NCI-H1417 treated with DMSO at 0.1 percent for 48 hours (cell line): Measurements from ENCODE around the gene NKX2-3.

ENCODE experiments used
- DNase-seq: peaks from one replicate; lab custom pipeline; 2025; lab: John Stamatoyannopoulos, UW

The NKX2-3 gene

DNA sequence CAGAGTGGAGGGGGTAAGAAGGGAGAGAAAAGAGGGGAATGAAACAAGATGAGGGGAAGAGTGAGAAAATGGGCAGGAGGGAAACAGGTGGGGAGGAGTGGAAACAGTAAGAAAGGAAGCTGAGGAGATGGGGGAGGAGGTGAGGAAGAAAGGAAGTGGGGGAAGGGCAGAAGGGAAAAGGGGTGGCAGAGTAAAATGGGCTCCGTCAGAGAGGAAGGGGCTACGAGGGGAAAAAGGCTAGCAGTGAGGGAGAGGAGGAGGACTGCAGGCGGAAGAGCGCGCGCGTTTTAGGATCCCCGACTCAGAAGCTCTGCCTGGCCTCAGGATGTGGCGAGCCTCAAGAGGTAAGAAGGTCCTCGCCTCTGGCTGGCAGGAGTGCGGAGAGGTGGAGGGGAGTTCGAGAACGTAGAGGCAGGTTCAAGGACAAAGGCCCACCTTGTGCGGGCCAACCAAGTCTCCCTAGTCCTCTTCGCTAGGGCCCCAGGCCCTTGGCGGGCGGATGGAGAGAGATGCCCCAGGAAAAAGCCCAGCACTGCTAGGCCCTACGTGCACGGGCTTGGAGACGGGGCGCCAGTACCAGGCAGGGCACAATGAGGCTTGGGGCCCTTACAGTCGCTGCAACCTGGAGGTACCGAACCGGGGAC is 5.8 kb upstream of the NKX2-3 start:
- no peak for DNase-seq

DNA sequence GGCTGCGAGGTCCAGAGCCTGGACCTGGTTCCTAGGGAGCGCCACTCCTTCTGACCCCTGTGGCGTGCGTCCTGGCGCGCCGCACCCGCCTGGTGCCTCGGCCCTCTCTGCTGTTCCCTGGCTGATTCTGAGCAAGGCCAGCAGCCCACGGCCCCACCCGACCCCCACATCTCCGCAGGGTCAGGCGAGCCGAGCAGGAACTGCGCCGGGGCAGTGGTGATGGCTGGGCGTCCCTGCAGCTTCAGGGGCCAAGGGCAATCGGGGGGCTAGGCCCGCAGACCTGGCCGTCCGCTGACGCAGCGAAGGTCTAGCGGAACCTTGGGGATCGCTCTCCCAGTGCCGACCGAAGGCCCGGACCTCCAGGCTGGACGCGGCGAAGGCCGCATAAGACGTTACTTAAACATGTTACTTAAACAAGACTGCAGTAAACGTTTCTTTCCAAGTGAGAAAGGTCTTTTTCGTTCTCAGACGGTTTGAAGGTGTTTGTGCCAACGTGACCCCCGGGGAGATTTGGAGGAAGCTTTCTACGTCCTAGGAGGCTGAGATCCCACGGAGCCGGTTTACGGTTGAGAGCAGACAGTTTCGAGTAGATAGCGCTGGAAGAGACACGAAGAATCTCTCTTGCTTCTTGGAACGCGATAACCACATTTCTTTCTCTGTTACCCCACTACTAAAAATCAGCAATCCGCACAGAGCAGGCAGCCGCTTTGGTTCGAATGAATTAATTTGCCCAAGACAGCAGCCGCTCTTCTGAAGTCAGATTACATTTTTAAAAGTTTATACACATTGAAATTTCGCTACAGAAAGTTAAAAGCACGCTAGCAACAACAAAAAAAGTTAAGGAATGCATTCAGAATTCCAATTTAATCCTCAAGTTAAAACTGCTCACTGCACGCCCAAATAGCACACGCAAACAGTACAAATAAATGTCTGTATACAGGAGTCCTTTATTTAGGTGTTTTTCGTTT is 4.9 kb upstream of the NKX2-3 start:
- no peak for DNase-seq

DNA sequence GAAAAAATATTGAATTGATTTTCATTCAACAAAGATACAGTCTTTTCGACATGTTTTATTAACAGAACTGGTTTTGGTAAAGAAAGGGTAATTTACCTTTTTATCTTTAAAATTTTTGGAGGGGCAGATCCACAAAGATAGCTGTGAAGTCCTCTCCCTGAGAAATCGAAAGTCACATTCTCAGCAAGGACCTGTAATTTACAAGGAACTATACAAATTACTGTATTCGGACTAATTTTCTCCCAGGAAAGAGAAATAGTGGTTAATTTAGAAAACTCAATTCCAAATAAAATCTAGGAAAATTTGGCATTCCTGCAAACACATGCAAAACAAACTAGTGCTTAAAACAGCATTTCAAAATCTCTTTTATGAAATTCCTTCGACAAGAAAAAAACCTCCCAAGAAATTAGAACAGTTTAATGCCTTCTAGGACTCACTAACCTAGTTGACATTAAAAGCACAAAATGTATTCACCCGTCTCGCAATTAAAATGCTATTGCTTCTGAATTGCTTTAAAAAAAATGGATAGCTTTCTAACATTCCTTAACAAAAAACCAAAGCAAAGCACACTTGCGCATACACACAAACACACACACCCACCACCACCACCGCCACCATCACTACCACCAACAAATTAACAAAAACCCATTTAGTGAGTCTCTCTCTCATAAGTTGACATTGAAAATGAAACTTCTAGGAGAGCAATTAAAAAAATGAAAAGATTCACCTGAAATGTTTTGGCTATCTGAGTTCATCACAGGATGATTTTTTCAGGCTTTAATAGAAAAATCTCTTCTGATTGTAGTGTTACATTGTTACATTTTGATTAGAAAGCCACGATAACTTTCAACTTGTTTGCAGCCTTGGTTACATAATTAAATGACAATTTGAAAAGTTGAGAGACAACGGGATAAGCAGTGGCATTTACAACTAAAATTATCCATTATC is 4.0 kb upstream of the NKX2-3 start:
- DNase-seq, result no peak

DNA sequence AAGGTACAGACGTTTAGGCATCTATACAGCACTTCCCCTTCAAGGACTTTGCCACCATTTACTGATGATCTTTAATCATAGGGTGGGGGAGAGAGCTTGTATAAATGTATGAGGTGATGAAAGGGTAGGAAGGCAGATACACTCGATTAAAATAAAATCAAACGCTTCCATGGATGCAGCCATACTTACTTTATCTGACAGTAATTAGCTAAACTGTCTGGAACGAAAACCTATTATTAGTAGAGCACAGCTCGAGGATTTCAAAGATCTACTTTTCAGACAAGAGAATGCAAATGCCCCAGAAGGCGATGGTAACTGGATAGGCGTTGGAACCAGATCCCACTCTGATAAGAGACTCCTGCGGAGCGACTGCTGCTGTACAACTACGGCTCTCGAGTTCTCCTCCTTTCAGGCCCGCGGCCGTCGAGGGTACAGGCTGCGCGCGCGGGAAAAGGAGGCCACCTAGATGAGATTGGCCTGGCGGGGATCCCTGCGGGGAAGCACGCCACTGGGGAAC is 3.1 kb upstream of the NKX2-3 start:
- DNase-seq, result no peak

DNA sequence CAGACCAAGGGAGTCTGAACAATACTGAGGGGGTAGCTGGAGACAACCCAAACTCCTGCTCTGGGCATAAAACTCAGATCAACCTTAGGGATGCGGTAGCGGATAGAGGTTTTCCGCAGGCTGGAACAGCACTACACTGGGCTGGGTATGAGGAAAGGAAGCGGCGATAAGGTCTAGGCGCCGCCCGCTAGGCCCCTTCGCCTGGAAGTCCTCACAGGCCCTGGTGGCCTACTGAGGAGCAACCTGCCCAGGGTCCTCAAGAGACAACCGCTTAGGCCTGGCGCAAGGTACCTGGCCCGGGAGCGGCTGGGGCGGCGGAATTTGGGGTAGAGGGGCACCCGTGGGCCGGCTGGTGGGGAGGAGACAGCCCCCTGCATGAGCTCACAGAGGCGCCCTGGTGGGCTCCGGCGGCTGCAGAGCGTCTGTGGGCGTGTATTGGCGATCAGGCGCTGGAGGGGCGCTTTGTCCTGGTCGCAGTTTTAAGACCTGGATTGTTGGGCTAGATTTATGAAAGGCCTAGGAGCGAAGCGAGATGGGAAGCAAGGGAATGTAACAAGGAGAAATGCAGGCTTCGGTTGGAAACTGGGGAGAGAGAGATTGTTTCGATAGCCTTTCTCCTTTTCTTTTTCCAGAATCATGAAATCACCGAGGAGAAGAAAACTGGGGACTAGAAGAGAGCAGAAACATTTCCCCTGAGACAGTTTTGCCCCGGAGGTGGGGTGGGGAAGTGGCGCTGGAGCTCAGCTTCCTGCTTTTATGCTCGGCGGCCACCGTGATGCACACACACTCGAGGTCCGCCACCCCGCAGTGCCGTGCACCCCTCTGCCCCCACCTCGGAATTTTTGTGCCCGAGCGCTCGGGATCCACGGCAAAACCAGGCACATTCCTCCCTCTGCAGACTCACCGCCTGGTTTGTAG is 2.4 kb upstream of the NKX2-3 start:
- no peak for DNase-seq

DNA sequence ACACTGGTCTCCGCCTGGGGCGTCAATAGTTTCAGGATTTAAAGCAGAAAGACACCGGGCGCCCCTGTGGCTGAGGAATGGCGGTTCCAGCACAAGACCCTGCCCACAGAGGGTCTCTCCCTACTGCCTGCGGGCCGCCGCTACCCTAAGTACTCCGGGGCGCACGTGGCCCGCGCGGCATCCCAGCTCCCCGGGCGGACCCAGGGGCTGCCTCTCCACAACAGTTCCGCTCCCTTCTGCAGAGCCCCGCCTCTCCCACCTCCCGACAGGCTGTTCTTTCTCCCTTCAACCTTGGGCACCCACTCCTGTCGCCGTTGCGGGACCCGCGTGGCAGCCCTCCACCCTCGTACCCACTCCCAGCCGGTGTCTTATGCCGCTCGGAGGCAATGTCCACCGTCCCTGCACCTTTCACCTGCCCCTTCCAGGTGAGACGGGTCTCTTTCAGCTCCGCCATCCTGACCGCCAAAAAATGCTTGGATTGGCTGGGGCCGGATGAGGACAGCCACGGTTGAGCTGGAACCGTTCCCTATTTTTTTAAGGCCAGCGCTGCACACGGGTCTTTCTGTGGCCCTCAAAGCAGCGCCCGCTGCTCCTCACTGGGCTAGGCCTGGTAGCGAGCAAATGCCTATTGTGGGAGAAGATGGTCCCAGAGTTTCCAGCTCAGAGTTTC is 1.6 kb upstream of the NKX2-3 start:
- DNase-seq, result no peak

DNA sequence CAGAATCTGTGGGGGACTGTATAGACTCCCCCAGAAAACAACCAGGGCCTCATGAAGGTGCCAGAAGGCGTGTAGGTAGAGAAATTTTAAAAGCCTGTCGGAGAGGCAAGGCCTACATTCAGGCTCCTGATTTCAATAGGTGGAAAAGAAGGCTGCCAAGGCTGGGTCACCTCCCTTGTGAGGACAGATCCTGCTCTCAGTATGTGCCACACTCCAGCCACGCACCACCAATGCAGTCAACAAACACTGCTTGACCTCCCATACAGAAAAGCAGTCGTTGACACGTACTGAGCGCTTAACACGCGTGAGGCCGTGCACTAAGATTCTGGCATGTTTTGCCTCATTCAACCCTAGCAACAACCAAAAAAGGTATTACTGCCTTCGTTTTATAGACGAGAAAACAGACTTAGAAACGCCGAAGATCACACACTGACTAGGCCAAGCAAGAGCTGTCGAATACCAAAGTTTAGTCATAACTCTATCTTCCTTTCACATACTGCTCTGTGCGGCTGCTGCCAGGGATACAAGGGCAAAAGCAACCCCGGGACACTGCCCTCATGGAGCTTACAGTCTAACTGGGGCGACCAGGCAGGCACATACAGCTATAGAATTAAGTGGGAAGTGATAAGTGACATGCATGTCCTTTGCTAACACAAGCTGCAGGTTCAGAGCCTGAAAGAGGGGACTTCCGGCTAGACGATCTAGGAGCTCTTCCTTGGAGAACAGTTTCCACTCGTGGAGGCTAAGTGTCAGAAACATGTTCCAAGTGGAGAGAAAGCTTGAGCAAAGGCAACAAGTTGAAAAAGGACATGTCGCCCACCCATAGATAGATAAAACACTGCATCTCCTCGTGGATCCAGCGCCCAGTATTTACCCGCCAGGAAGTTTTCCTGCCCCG is 797 bp upstream of the NKX2-3 start:
- no peak for DNase-seq

DNA sequence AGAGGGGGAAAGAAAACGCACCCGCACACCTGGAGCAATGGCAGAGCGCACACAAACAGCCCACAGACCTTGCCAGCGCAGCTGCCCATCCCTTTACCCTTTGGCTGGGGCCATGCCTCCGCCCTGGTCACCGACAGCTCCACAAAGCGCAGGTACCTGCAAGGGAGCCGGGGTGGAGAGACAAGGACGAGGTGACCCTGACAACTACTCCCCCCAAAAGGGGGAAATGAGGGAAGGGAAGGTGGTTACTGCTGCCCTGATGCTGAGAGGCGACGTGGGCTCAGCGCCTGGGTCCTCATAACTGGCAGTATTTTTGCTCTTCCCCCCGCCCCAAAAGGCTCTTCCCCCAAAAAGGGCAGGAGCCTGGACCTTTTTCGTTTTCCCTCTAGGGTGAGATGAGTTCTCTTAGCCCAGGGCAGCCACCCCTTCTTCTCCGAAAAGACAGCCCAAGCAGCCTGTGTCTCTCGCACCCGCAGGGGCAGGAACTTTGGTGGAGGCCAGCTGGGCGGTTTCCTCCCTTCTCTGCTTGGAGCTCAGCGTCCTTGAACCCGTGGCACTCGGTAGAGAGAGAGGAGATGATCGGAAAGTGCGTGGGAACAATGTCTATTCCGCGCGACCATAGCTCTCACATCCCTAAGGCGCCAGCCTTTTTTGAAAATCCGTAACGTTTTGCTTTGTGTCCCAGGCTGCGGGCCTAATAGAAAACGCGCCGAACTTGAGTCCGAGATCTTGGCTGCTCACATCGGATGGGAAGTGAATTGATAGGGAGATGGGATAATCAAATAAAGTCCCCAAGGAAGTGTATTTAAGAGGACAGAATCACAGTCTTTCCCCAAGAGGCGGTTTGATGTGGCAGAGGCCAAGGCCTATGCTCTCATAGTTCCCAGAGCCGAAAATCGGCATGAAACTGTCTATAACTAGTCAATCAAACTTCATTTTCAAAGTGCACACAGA is 1.0 kb downstream of the NKX2-3 start:
- no peak for DNase-seq

DNA sequence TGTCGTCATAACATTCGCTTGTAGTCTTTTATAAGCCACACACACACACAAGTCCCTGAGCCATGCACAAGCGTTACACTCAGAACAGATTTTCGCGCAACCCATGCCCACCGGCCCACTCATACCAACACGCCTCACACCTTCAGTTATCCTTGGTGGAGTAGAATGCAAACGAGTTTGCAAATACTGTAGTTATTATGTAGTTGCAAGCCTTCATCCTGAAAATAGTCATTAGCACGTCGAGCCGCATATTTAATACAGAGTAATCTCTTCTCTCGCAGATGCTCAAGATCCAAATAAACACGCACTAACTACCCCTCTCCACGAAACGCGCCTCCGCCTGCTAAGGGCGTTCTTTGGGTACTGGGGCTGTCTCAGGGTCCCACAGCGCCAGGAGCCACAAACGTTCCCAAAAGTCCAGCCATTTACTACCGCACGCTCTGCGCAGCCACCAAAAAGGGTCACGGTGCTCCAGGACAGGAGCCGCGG is 1.8 kb downstream of the NKX2-3 start:
- no peak for DNase-seq

DNA sequence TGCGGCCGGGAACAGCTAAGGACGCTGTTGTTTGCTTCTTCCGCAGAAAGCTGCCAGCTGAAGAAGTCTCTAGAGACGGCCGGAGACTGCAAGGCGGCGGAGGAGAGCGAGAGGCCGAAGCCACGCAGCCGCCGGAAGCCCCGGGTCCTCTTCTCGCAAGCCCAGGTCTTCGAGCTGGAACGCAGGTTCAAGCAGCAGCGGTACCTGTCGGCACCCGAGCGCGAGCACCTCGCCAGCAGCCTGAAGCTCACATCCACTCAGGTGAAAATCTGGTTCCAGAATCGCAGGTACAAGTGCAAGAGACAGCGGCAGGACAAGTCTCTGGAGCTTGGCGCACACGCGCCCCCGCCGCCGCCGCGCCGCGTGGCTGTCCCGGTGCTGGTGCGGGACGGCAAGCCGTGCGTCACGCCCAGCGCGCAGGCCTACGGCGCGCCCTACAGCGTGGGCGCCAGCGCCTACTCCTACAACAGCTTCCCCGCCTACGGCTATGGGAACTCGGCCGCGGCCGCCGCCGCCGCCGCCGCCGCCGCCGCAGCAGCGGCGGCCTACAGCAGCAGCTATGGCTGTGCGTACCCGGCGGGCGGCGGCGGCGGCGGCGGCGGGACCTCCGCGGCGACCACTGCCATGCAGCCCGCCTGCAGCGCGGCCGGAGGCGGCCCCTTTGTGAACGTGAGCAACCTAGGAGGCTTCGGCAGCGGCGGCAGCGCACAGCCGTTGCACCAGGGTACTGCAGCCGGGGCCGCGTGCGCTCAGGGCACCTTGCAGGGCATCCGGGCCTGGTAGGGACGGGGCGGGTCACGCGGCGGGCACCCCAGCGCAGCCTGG is 2.4 kb downstream of the NKX2-3 start:
- DNase-seq, result no peak

DNA sequence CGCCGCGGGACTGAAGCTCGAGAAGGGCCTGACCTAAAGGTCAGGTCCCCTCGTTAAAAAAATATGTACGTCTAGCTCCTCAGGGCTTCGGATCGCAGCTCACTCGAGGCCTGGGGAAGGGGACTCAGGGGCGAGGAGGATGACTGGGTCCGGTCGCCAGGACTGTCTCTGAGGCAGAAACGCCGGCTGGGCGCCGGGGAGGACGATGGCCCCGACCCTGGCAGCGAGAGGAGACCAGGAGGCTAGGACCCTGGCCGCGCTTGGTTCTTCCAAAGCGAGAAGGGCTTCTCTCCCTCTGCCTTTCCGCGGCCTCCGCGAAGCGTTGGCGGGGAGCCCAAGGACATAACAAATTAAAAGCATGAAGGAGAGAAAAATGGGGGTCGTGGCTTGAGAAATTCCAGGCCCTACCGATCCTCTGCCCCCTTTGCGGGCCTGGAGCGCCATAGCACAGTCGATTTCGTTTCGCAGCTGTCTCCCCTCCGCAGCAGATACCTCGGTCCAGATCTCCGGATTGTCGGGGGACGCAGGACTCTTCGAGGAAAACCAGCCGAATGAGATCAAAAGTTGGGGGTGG is 3.1 kb downstream of the NKX2-3 start:
- no peak for DNase-seq

DNA sequence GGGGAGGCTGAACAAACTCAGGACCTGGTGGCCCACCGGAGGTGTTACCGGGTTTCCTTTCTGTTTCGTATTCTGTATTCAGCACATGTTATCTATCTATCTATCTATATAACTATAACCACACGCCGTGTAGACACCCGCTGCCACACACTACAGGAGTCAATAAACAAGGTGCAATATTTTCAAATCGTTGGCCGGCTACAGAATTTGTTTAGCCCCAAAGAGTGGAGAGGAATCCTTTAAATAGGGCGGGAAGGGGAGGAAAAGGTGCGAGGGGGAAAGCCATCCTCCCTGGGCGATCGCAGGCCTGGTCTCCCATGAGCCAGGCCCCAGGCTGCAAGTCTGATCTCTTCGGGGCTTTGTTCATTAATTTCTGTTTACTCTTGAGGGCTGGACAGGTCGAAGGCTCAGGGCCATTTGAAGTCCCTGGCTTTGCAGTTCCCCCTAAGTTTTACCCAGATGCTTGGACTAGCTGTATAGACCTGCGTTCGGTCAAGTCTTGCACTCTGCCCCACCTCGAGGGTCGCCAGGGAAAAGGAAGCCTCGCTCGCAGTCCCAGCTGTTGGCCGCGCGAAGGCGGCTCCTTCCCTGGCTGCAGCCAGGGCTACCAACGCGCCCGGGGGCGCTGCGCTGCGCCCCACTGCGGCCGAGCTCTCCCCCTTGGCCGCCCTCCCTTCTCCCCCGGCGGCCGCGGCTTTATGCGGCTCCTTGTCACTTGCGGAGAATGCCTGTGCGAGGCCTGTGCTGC is 3.8 kb downstream of the NKX2-3 start:
- no peak for DNase-seq

DNA sequence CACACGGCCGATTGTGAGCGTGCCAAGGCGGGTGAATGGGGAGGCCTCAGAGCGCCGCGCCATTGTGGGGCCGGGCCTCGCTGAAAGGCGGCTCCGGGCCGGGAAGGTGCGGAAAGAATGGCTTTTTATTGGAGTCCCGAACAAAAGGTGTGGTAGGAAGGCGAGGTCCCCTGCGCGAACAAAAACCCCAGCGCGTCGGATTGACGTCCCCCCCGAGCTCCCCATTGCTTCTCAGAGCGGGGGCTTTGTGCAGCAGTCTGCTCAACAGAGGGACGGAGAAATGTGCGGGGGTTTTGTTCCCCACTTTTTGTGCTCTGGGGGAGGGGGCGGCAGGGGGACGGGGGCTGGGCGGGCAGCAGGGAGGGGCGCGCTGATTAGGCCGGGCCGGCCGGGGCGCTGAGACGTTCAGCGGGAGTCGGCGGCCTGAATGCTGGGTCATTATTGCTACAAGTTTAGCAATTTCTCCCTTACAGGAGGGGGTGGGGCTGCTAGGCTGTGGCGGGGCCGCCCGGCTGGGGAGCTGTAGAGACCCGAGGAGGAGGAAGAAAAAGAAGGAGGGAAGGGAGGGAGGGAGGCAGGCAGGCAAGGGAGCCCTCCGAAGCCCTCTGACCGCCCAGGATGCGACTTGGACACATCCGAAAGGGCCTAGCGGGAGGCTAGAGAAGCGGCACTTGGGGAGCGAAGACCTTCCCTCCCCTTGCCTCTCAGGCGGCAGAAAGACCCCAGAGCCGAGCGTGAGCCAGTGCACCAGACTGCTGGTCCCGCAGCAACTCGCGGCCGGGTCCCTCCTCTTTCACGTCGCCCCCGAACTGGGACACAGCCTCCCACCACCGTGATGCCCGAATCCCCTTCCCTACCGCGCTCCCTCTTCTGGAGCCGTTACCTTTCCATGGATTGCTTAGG is 4.6 kb downstream of the NKX2-3 start:
- DNase-seq, result no peak

DNA sequence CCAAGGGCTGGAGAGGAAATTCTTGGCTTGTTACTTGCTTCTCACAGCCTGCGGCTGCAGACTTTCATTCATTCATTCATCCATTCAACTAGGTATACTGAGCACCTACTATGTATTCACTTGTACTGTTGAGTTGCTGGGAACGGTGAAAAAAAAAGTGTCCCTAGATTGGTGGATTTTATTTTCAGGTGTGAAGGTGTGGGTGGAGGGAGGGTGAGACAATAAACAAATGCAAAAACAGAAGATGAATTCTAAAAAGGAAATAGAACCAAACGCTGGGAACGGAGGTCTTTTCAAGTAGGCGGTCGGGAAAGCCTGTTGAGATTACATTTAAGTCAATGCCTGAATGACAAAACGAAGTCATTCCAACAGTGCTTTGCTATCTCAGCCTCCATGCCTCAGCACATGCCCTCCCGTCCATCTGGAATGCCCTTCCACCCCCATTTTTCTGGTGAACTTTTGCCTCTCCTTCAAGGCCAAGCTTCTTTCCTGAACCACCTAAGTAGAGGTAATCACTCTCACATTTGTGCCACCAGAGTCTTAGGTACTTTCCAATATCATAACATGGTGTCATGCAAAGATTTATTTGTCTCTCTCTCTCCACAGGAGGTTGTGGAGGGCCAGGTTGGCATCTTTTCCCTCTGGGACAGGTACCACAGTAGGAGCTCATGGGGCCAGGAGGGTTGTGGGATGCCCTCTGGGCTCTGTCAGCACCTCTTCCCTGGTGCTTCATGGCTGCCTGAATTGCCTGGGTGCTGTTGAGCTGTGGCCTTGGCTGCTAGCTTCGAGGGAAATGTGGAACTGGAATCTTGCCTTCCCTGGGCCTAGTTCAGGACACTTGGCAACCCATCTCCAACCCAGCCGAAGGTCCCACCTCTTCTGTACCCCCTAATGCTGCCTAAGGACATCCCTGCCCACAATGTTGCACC is 5.5 kb downstream of the NKX2-3 start:
- DNase-seq, result no peak
